BLaER1 treated with 17β-estradiol and CSF1 and Interleukin-3, amounts not matched to agents 10 nM and 100 nM (cell line): ENCODE measurements around the gene SPIN2B.
"Not testable (repeated sequence)": the region's sequence is repeated elsewhere in the genome, so short reads cannot be mapped to it uniquely, and the experiment has no call there.

Experiments used
- H3K27ac ChIP-seq, 11 experiments: shearing (Covaris generic); formaldehyde crosslinking; 2 replicates each; pipeline ENCODE4 v1.8.1; 2022
- H3K27me3 ChIP-seq, 11 experiments: shearing (Covaris generic); formaldehyde crosslinking; 2 replicates each; pipeline ENCODE4 v1.8.1; 2022
- H3K36me3 ChIP-seq, 11 experiments: shearing (Covaris generic); formaldehyde crosslinking; 2 replicates each; pipeline ENCODE4 v1.8.1; 2022
- H3K4me1 ChIP-seq, 10 experiments: shearing (Covaris generic); formaldehyde crosslinking; 2 replicates each; pipeline ENCODE4 v1.8.1; 2022
- H3K4me2 ChIP-seq, 11 experiments: shearing (Covaris generic); formaldehyde crosslinking; 2 replicates each; pipeline ENCODE4 v1.8.1; 2022
- H3K4me3 ChIP-seq, 10 experiments: shearing (Covaris generic); formaldehyde crosslinking; 2 replicates each; pipeline ENCODE4 v1.8.1; 2022
- H3K9ac ChIP-seq, 11 experiments: shearing (Covaris generic); formaldehyde crosslinking; 2 replicates each; pipeline ENCODE4 v1.8.1; 2022
- H3K9me3 ChIP-seq, 11 experiments: shearing (Covaris generic); formaldehyde crosslinking; replicated peaks in 1 of 11; 2 replicates each; pipeline ENCODE4 v1.8.1; 2022
- H4K20me1 ChIP-seq, 11 experiments: shearing (Covaris generic); formaldehyde crosslinking; 2 replicates each; pipeline ENCODE4 v1.8.1; 2022
- Cebpa-rat ChIP-seq, 11 experiments: shearing (Covaris generic); IDR thresholded peaks; 2 replicates each; pipeline ENCODE4 v1.8.1; 2022

The SPIN2B gene

DNA sequence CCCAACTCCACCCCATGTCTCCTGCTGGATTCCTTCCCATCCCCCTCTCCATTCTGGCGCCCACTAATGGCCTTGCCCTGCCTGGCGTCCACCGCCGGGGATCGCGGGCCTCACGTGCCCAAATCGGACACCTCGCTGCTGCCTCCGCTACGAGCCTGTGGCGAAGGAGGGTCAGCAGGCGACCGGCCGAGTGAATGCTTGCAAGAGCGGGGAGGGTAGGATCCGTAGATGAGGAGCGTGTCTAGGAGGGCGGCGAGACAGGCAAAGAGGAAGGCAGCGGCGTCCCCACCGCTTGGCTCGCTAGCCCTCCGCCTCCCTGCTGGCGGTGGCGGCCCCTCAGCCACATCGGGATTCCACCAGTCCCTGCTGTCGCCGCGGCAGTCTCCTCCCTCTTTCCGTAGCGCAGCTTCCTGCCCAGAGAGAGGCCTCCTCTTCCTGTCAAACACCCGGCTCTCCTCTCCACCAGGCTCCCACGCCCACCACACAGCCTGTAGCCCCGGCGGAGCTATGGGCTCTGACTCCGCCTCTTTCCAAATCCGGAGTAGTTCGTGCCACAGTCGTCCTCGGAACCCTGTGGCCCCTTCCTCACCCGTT, at the start of gene SPIN2B:
TSS of gene SPIN2B (minus strand) at position 387 of the 594 bp plus-strand sequence.
- H3K4me1 ChIP-seq = no peaks in the 10 kb centered on the region
- no peak for TF ChIP-seq Cebpa-rat (IDR thresholded peaks at IDR 0.05)
- H3K27me3 ChIP-seq = peaks cover 13 to 45% (median 30%) of the 10 kb centered on the region in 11 experiments; a peak in 21 of 22 replicates
- H3K4me2 ChIP-seq = peak within 1 kb of the TSS; percentile 40 to 72 (median 66); a peak in 19 of 22 replicates
- peaks cover 0 to 7% (median 0%) of the 10 kb centered on the region in 11 experiments; a peak in 4 of 22 replicates for H3K9me3 ChIP-seq
- peak within 1 kb of the TSS; percentile 53 to 70 (median 62) for H3K4me3 ChIP-seq
- no peaks in the 10 kb centered on the region; a peak in 1 of 22 replicates for H4K20me1 ChIP-seq
- H3K9ac ChIP-seq = peak within 1 kb of the TSS; percentile 70 to 82 (median 79)
- peak within 1 kb of the TSS; percentile 53 to 84 (median 72) for H3K27ac ChIP-seq
- peaks cover 0 to 10% (median 0%) of the 10 kb centered on the region in 11 experiments; a peak in 2 of 22 replicates for H3K36me3 ChIP-seq

DNA sequence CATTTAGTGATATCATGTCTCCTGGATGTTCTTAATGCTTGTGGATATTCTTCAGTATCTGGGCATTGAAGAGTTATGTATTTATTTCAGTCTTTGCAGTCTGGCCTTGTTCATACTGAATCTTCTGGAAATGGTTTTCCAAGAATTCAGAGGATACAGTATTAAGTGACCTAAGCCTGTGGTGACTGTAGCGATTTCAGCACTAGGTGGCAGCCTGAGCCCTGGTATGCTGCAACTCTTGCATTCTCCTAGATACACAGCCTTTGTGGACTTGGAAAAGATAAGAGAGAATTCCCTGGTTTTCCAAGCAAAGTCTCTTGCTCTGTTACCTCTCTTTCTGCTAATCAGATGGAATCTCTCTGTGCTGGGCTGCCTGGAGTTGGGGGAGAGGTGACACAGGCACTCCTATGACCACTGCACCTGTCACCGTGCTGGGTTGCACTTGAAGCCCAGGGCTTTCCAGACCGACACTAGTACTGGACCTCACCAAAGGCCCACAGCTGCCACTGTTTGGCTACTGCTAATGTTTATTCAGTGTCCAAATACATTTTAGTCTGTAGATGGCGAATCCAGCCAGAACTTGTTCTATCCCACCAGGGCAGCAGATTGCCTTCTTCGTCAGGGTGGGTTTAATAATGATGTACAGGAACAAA, 35.2 kb upstream of the SPIN2B start:
- Histone ChIP-seq H4K20me1 (no peaks in the 10 kb centered on the region; a peak in 1 of 22 replicates), H3K9ac (no peak overlapping the region), H3K4me3 (no peak overlapping the region), H3K27me3 (peaks cover 30 to 70% (median 56%) of the 10 kb centered on the region in 11 experiments), H3K27ac (no peak overlapping the region), H3K9me3 (peaks cover 6 to 40% (median 18%) of the 10 kb centered on the region in 11 experiments; a peak in 12 of 22 replicates), H3K4me1 (peaks cover 0 to 14% (median 12%) of the 10 kb centered on the region in 10 experiments; a peak in 15 of 20 replicates), H3K4me2 (no peak overlapping the region), H3K36me3 (no peaks in the 10 kb centered on the region)
- no peak for TF ChIP-seq Cebpa-rat (IDR thresholded peaks at IDR 0.05)

DNA sequence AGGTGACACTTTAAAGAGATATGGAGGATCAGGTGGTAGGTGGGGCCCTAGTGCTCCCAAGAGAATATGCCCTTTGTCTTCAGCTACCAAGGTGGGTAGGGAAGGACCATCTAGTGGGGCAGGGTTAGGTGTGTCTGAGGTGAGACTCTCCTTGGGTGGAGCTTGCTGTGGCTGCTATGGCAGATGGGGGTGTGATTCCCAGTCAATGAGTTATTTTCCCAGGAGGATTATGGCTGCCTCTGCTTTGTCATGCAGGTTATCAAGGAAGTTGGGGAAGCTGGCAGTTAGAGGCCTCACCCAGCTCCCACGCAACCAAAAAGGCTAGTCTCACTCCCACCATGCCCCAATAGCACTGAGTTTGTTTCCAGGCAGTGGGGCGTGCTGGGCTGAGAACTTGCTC, 33.8 kb upstream of the SPIN2B start:
- Histone ChIP-seq H3K4me2 (peak overlapping the region in 9 of 11 experiments; percentile 7 to 50 (median 37); a peak in 14 of 22 replicates), H3K9ac (peak overlapping the region in 1 of 11 experiments; percentile 25; a peak in 2 of 22 replicates), H3K4me3 (no peak overlapping the region), H3K27me3 (peaks cover 34 to 75% (median 66%) of the 10 kb centered on the region in 11 experiments), H3K4me1 (peaks cover 0 to 14% (median 12%) of the 10 kb centered on the region in 10 experiments; a peak in 15 of 20 replicates), H3K36me3 (no peaks in the 10 kb centered on the region), H3K9me3 (peaks cover 6 to 42% (median 22%) of the 10 kb centered on the region in 11 experiments; a peak in 14 of 22 replicates), H3K27ac (no peak overlapping the region), H4K20me1 (no peaks in the 10 kb centered on the region; a peak in 1 of 22 replicates)
- no peak for TF ChIP-seq Cebpa-rat (IDR thresholded peaks at IDR 0.05)

DNA sequence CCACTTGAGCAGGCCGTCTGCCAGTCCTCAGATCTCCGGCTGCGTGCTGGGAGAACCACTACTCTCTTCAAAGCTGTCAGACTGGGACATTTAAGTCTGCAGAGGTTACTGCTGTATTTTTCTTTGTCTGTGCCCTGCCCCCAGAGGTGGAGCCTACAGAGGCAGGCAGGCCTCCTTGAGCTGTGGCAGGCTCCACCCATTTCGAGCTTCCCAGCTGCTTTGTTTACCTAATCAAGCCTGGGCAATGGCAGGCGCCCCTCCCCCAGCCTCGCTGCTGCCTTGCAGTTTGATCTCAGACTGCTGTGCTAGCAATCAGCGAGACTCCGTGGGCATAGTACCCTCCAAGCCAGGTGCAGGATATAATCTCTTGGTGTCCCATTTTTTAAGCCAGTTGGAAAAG, 30.9 kb upstream of the SPIN2B start:
- H3K36me3 ChIP-seq, H3K4me2 ChIP-seq, H3K27ac ChIP-seq, H3K4me3 ChIP-seq, H3K9ac ChIP-seq, H4K20me1 ChIP-seq: not testable (repeated sequence)
- Histone ChIP-seq H3K9me3 (peaks cover 11 to 45% (median 19%) of the 10 kb centered on the region in 11 experiments; a peak in 16 of 22 replicates), H3K27me3 (peaks cover 41 to 85% (median 75%) of the 10 kb centered on the region in 11 experiments), H3K4me1 (peaks cover 0 to 14% (median 12%) of the 10 kb centered on the region in 10 experiments; a peak in 15 of 20 replicates)

DNA sequence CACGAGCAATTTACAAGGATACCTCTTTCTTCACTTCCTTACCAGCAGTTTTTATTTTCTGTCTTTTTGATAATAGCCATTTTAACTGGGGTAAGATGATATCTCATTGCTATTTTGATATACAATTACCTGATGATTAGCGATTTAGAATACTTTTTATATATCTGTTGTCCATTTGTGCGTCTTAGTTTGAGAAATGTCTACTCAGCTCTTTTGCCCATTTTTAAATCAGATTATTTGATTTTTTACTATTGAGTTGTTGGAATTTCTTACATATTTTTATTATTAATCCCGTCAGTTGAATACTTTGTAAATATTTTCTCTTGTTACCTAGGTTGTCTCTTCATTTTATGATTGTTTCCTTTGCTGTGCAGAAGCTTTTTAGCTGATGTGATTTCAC, 17.3 kb upstream of the SPIN2B start:
- Histone ChIP-seq H3K4me3 (no peak overlapping the region), H3K9me3 (peaks cover 0 to 15% (median 0%) of the 10 kb centered on the region in 11 experiments; a peak in 1 of 22 replicates), H3K9ac (no peak overlapping the region), H3K27ac (no peak overlapping the region), H3K36me3 (no peaks in the 10 kb centered on the region), H3K4me1 (no peaks in the 10 kb centered on the region), H4K20me1 (no peaks in the 10 kb centered on the region), H3K4me2 (no peak overlapping the region), H3K27me3 (peaks cover 62 to 82% (median 79%) of the 10 kb centered on the region in 11 experiments)
- no peak for TF ChIP-seq Cebpa-rat (IDR thresholded peaks at IDR 0.05)

DNA sequence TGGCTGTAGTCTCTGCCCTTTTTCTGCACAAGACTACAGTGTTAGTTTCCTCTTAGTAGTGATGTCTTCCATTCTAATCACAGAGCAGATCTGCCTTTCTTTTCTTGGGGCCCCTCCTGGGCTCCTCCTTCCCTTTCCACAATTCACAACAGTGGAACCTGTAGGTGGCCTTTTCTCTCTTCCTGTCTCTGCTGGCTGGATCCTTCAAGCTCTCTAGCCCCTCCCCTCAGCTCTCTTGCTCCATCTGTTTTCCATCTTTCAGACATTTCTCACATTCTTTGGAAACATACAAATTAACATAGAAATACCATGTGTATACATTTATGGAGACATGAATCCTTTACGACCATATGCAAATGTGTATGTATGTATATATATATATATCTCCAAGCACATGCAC, 16.2 kb upstream of the SPIN2B start:
- Histone ChIP-seq H3K4me3 (no peak overlapping the region), H3K27me3 (peaks cover 53 to 82% (median 76%) of the 10 kb centered on the region in 11 experiments), H3K4me1 (no peaks in the 10 kb centered on the region), H3K27ac (no peak overlapping the region), H4K20me1 (no peaks in the 10 kb centered on the region), H3K4me2 (no peak overlapping the region), H3K9me3 (peaks cover 0 to 15% (median 0%) of the 10 kb centered on the region in 11 experiments; a peak in 1 of 22 replicates), H3K36me3 (no peaks in the 10 kb centered on the region), H3K9ac (no peak overlapping the region)
- no peak for TF ChIP-seq Cebpa-rat (IDR thresholded peaks at IDR 0.05)

DNA sequence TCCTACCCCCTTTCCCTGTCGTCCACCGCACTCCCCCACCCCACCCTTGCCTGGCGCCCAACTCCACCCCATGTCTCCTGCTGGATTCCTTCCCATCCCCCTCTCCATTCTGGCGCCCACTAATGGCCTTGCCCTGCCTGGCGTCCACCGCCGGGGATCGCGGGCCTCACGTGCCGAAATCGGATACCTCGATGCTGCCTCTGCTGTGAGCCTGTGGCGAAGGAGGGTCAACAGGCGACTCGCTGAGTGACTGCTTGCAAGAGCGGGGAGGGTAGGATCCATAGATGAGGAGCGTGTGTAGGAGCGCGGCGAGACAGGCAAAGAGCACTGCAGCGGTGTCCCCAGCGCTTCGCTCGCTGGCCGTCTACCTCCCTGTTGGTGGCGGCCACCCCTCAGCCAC, 15.7 kb upstream of the SPIN2B start, which contains the start of gene SPIN2A:
TSS of gene SPIN2A (minus strand) at position 325 of the 400 bp plus-strand sequence. CDS start 800 bp downstream, outside the sequence.
- H3K4me2 ChIP-seq, H3K27ac ChIP-seq, H3K36me3 ChIP-seq, H3K9ac ChIP-seq, H3K4me1 ChIP-seq, H4K20me1 ChIP-seq, H3K4me3 ChIP-seq: not testable (repeated sequence)
- Histone ChIP-seq H3K9me3 (peaks cover 0 to 15% (median 0%) of the 10 kb centered on the region in 11 experiments; a peak in 1 of 22 replicates), H3K27me3 (peaks cover 53 to 83% (median 76%) of the 10 kb centered on the region in 11 experiments)

DNA sequence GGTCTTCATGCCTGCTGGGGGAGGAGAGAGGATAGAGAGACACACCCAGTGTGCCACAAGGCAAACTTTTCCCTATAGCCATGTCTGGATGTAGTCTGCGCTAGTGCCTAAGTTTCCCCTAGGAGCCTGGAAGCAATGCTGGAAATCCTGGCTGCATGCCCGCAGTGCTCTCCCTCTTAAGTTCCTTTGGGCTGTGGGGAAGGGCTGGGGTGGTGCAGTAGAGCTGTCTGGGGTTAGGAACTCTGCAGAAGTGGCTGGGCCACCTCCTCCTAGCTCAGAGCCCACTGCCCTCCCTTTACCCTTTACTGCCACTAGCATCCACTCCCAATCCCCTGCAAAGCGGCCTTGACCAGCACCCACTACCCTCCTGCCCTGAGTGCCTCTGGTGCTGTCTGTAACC, 15.2 kb upstream of the SPIN2B start:
- not testable (repeated sequence) for H3K9ac ChIP-seq, H3K27ac ChIP-seq, H3K4me1 ChIP-seq, H3K4me3 ChIP-seq, H3K36me3 ChIP-seq, H4K20me1 ChIP-seq, H3K4me2 ChIP-seq
- Histone ChIP-seq H3K9me3 (peaks cover 0 to 15% (median 0%) of the 10 kb centered on the region in 11 experiments; a peak in 1 of 22 replicates), H3K27me3 (peaks cover 53 to 83% (median 76%) of the 10 kb centered on the region in 11 experiments)

DNA sequence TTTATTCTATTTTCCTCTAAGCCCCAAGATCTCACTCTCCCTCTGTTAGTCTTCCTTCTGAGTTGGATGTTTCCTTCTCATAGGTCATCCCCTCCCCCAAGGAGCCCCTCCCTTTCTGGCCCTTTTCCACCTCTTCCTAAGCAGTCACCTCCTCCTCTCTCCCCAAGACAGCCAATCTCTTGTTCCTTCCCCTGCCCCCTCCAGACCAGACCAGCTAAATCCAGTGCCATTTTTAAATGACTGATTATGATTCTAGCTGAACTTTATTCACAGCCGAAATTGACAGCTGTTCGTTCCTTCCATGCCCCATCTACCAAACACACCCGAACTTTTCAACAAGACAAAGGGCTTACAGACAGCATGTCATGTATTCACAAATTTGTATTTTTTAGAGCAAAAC, 13.9 kb upstream of the SPIN2B start:
- no peak overlapping the region for H3K4me3 ChIP-seq
- H3K4me1 ChIP-seq = no peaks in the 10 kb centered on the region
- no peak overlapping the region for H3K9ac ChIP-seq
- TF ChIP-seq Cebpa-rat (IDR thresholded peaks at IDR 0.05) = no peak
- no peak overlapping the region for H3K27ac ChIP-seq
- H4K20me1 ChIP-seq = no peaks in the 10 kb centered on the region
- peaks cover 48 to 81% (median 75%) of the 10 kb centered on the region in 11 experiments for H3K27me3 ChIP-seq
- H3K4me2 ChIP-seq = no peak overlapping the region
- no peaks in the 10 kb centered on the region for H3K36me3 ChIP-seq
- H3K9me3 ChIP-seq = peaks cover 0 to 15% (median 0%) of the 10 kb centered on the region in 11 experiments; a peak in 1 of 22 replicates
